Jurkat, Clone E6-1 (cell line): Measurements from ENCODE around the gene CD40.
"Not testable (repeated sequence)": the region's sequence is repeated elsewhere in the genome, so short reads cannot be mapped to it uniquely, and the experiment has no call there.

ENCODE experiments used
- DNase-seq: peaks from one replicate; pipeline ENCODE4 v3.0.0-alpha.2; 2011; ENCODE audit warnings: low read depth, low spot score
- H3K4me3 ChIP-seq: 2 replicates; pipeline ENCODE4 v1.5.1; 2011; ENCODE audit warnings: mild to moderate bottlenecking, low read length, control low read depth, moderate library complexity

Gene CD40

GRCh38 chr20:46091622-46092535 lies 26.2 kb upstream of the CD40 start:
- not testable (repeated sequence) for H3K4me3 ChIP-seq

GRCh38 chr20:46093531-46093930 lies 24.6 kb upstream of the CD40 start:
- no peak overlapping the region for H3K4me3 ChIP-seq
- DNase-seq: no peak

More at GRCh38 chr20:46091622-46092535, 26.2 kb upstream of the CD40 start:
- DNase-seq: not testable (repeated sequence)

- H3K4me3 ChIP-seq: no peak overlapping the region
These were observed 18.4 kb upstream of the CD40 start for GRCh38 chr20:46099491-46100287.

GRCh38 chr20:46100444-46100843 lies 17.7 kb upstream of the CD40 start:
- not testable (repeated sequence) for H3K4me3 ChIP-seq, DNase-seq

More at GRCh38 chr20:46099491-46100287, 18.4 kb upstream of the CD40 start:
- no peak for DNase-seq

- DNase-seq: no peak
- H3K4me3 ChIP-seq: no peak overlapping the region
These were observed 17.1 kb upstream of the CD40 start for GRCh38 chr20:46100988-46101387.

GRCh38 chr20:46101957-46102356 lies 16.2 kb upstream of the CD40 start:
- DNase-seq: no peak
- H3K4me3 ChIP-seq: no peak overlapping the region

GRCh38 chr20:46102940-46103339 lies 15.2 kb upstream of the CD40 start:
- DNase-seq: no peak
- H3K4me3 ChIP-seq: no peak overlapping the region

- no peak overlapping the region for H3K4me3 ChIP-seq
- DNase-seq: no peak
These were observed 13.9 kb upstream of the CD40 start for GRCh38 chr20:46104262-46104661.

- no peak for DNase-seq
- H3K4me3 ChIP-seq: no peak overlapping the region
These were observed 11.1 kb upstream of the CD40 start for GRCh38 chr20:46107061-46107460.

GRCh38 chr20:46108435-46108841 lies 9.7 kb upstream of the CD40 start:
- H3K4me3 ChIP-seq: no peak overlapping the region
- DNase-seq: no peak

GRCh38 chr20:46108976-46109375 lies 9.1 kb upstream of the CD40 start:
- H3K4me3 ChIP-seq: no peak overlapping the region
- DNase-seq: no peak

GRCh38 chr20:46111028-46111835 lies 6.9 kb upstream of the CD40 start:
- no peak overlapping the region for H3K4me3 ChIP-seq
- no peak for DNase-seq

- no peak for DNase-seq
- no peak overlapping the region for H3K4me3 ChIP-seq
These were observed 6.3 kb upstream of the CD40 start for GRCh38 chr20:46111836-46112212.

GRCh38 chr20:46112430-46113112 lies 5.5 kb upstream of the CD40 start:
- no peak for DNase-seq

GRCh38 chr20:46113113-46113470 lies 5.0 kb upstream of the CD40 start:
- DNase-seq: no peak

More at GRCh38 chr20:46112430-46113112, 5.5 kb upstream of the CD40 start:
- no peak overlapping the region for H3K4me3 ChIP-seq

GRCh38 chr20:46114449-46114848 lies 3.7 kb upstream of the CD40 start:
- no peak for DNase-seq

More at GRCh38 chr20:46113113-46113470, 5.0 kb upstream of the CD40 start:
- no peak overlapping the region for H3K4me3 ChIP-seq

GRCh38 chr20:46118481-46119020 lies 437 bp downstream of the CD40 start:
- DNase-seq: no peak
- no peak overlapping the region for H3K4me3 ChIP-seq

More at GRCh38 chr20:46114449-46114848, 3.7 kb upstream of the CD40 start:
- H3K4me3 ChIP-seq: no peak overlapping the region

- no peak overlapping the region for H3K4me3 ChIP-seq
- no peak for DNase-seq
These were observed 973 bp downstream of the CD40 start for GRCh38 chr20:46119028-46119546.
